Spleen (tissue), 11 donors: ENCODE results near the gene MRPL51. TPM values are rescaled to one million over a fixed set of nuclear protein-coding genes. Genes with fewer than 3 reads are reported as not detected.

Experiments used
- DNase-seq: peaks from one replicate; pipeline ENCODE4 v3.0.0-alpha.2; 2020
- H3K27ac ChIP-seq, 8 donors: fragments of 200-600 bp; sonication (generic) in 7 of 8; 1 replicate in 4 of 8; 2 replicates in 4 of 8; pipeline versions ENCODE4 v1.5.0 to v1.8.0; 2016 to 2021; ENCODE audit warnings: inconsistent platforms in 4 of 8, mild to moderate bottlenecking in 4 of 8, moderate library complexity in 1 of 8
- H3K27me3 ChIP-seq, 7 donors: fragments of 200-600 bp; sonication (generic) in 6 of 7; replicated peaks in 1 of 7; 1 replicate in 4 of 7; 2 replicates in 3 of 7; pipeline versions ENCODE4 v1.5.0 to v1.8.0; 2016 to 2021; ENCODE audit warnings: inconsistent platforms in 3 of 7, mild to moderate bottlenecking in 1 of 7
- H3K36me3 ChIP-seq, 6 donors: fragments of 200-600 bp; sonication (generic) in 5 of 6; 1 replicate in 4 of 6; 2 replicates in 2 of 6; pipeline versions ENCODE4 v1.5.0 to v1.8.0; 2016 to 2021; ENCODE audit warnings: inconsistent platforms in 2 of 6
- H3K4me1 ChIP-seq, 6 donors: fragments of 200-600 bp; sonication (generic) in 5 of 6; 1 replicate in 3 of 6; 2 replicates in 3 of 6; pipeline versions ENCODE4 v1.5.0 to v1.8.0; 2016 to 2021; ENCODE audit warnings: inconsistent platforms in 3 of 6
- H3K4me3 ChIP-seq, 8 donors: fragments of 200-600 bp; sonication (generic) in 7 of 8; 1 replicate in 4 of 8; 2 replicates in 4 of 8; pipeline versions ENCODE4 v1.5.0 to v1.8.0; 2016 to 2021; ENCODE audit warnings: inconsistent platforms in 4 of 8, mild to moderate bottlenecking in 4 of 8, moderate library complexity in 2 of 8
- H3K9me3 ChIP-seq, 8 donors: fragments of 200-600 bp; sonication (generic) in 7 of 8; 1 replicate in 4 of 8; 2 replicates in 4 of 8; pipeline versions ENCODE4 v1.5.0 to v1.8.0; 2016 to 2021; ENCODE audit warnings: inconsistent platforms in 4 of 8
- POLR2A ChIP-seq, 3 donors: fragments of 450-650 bp; IDR thresholded peaks; one replicate each; pipeline ENCODE4 v1.5.1; 2017; ENCODE audit warnings: antibody characterized with exemption in 3 of 3, mild to moderate bottlenecking in 1 of 3
- POLR2AphosphoS5 ChIP-seq, 3 donors: sonication (generic); formaldehyde crosslinking; IDR thresholded peaks; one replicate each; pipeline ENCODE4 v1.5.1; 2017; ENCODE audit warnings: antibody characterized with exemption in 3 of 3
- WGBS, 5 donors: extraction: QIAGEN DNeasy Blood & Tissue Kit in 3 of 5; methylation state at CpG; one replicate each; pipeline versions ENCODE4 v1.1.5 to v1.1.7; 2013 to 2018; 5-methylcytosine and 5-hydroxymethylcytosine counted together
- intact Hi-C: fragments of 100-400 bp; cut with DNase I; formaldehyde crosslinking; loops from one replicate; pipeline ENCODE4 v1.15.0; 2023; ENCODE audit warnings: low total_unique reads
- polyA plus RNA-seq, 3 donors: library from polyadenylated mRNA; stranded (reverse); fragments of 200-250 nt; gene quantifications; one replicate each; pipeline ENCODE4 v1.2.1, GENCODE V29; 2013
- total RNA-seq, 7 donors: library from RNA; depleted of rRNA in 3 of 7; stranded (reverse); fragments of >200 nt in 3 of 7; fragmentation: NEBNext Ultra II Directional in 4 of 7; extraction: Animal tissue kit (Norgen Biotek cat#: 25700) in 4 of 7; gene quantifications; one replicate each; pipeline versions ENCODE4 v1.1.0 to v1.2.1, GENCODE V29; 2016 to 2021
- TF ChIP-seq, protein P1 (sequence below), 11 experiments: fragments of 200-600 bp in 7 of 11; fragments of 450-650 bp in 4 of 11; sonication (generic) in 4 of 11; IDR thresholded peaks in 8 of 11; conservative IDR thresholded peaks in 3 of 11; 1 replicate in 7 of 11; 2 replicates in 4 of 11; pipeline versions ENCODE4 v1.4.0 to v1.8.0; 2016 to 2021; ENCODE audit warnings: antibody characterized with exemption in 11 of 11, inconsistent platforms in 4 of 11, mild to moderate bottlenecking in 1 of 11
- donor health status: healthy with polysubstance abuse.
- donor health status: DM: no; HTN: no; CAD: no; lungs with moderate emphysema.
- donor health status: DM: no; HTN: no; CAD: no.
- donor health status: Bipolar disorder and iron deficiency.
- donor health status: healthy.
- donor health status: DM: no; HTN: no; CAD: no.
- donor health status: DM: yes; HTN: yes; CAD: no.

The MRPL51 gene
- total and polyA plus RNA-seq, 10 donors, result 34.0 to 137 (median 90.9) TPM

DNA sequence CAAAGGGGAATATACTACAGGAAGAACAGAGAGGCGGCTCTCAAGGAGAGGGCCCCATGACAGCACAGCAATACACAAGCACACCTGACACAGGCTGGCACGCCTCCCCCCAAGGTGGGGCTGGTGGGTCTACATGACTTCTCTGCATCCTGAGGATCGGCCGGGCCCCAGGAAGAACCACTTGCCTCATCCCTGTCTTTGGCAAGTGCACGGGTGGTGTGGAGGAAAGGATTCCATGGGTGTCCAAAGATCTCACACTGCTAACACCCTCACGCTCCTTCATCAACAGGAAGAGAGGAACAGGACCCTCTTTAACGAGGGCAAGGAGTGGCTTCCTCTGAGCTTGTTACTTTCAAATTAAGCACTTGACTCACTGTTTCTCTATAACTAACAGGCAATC lies 29.8 kb downstream of the MRPL51 start:
- DNase-seq, result no peak
- H3K4me3 ChIP-seq, result peak overlapping the region in 1 of 8 donors; percentile 55
- H3K36me3 ChIP-seq, result peaks cover 6 to 100% (median 51%) of the 10 kb centered on the region in 6 donors
- no peaks in the 10 kb centered on the region for H3K27me3 ChIP-seq
- intact Hi-C loops, result loop anchor here (5.0 to 10.0 kb wide), 2 partner anchors 36 to 128 kb away; no protein-coding TSS in a partner anchor
- no peaks in the 10 kb centered on the region for H3K9me3 ChIP-seq
- 20 to 47% (median 34%) methylated on average over 7 of the region's 7 CpGs for WGBS, 5 donors
- peak overlapping the region; percentile 46 to 94 (median 89) for H3K27ac ChIP-seq
- H3K4me1 ChIP-seq, result peaks cover 57 to 100% (median 87%) of the 10 kb centered on the region in 6 donors
- no peak for TF ChIP-seq POLR2A (IDR thresholded peaks at IDR 0.05)
- peak in 1 of 3 donors; percentile 57 for TF ChIP-seq POLR2AphosphoS5 (IDR thresholded peaks at IDR 0.05)
- TF ChIP-seq, protein P1, sequence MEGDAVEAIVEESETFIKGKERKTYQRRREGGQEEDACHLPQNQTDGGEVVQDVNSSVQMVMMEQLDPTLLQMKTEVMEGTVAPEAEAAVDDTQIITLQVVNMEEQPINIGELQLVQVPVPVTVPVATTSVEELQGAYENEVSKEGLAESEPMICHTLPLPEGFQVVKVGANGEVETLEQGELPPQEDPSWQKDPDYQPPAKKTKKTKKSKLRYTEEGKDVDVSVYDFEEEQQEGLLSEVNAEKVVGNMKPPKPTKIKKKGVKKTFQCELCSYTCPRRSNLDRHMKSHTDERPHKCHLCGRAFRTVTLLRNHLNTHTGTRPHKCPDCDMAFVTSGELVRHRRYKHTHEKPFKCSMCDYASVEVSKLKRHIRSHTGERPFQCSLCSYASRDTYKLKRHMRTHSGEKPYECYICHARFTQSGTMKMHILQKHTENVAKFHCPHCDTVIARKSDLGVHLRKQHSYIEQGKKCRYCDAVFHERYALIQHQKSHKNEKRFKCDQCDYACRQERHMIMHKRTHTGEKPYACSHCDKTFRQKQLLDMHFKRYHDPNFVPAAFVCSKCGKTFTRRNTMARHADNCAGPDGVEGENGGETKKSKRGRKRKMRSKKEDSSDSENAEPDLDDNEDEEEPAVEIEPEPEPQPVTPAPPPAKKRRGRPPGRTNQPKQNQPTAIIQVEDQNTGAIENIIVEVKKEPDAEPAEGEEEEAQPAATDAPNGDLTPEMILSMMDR (IDR thresholded peaks at IDR 0.05 in 8 of 11, conservative IDR thresholded peaks at IDR 0.05 in 3 of 11), result no peak

DNA sequence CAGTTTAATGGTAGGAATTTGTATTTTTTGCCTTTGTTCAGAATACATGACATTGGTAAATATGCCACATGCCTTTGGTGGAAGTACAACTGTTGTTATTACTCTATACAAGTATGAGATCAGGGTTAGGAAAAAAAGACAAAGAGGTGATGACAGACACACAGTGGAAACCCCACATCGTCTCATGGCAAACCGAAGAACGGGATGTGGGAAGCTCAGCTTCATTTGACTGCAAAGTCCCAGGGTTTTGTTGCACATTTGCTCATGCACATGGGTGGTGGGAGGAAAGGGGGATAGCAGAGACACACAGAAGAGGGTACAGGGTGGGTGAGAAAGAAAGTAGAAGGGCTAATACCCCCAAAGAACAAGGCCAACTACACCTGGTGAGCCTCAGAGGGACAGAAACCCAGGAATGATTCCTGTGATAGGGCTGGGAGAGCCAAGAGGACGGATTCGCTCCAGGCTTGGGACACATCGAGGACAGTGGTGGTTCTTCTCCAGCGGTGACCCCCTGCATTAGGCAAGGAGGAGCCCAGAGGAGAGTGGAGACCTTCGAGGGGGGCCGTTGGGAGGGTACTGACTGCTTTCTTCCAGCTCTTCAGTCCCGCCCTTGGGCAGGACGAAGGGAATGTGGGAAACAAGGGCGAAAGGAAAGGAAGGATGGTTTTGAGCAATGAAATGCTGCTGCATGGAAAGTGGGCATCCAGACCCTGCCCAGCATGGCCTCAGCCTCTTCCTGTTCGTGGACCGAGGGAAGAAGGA lies 30.6 kb downstream of the MRPL51 start:
- no peaks in the 10 kb centered on the region for H3K27me3 ChIP-seq
- peaks cover 6 to 100% (median 59%) of the 10 kb centered on the region in 6 donors for H3K36me3 ChIP-seq
- H3K9me3 ChIP-seq, result no peaks in the 10 kb centered on the region
- WGBS, 5 donors, result 71 to 83% (median 74%) methylated on average over 14 of the region's 14 CpGs
- intact Hi-C loops, result loop anchor here (5.0 to 10.0 kb wide), 2 partner anchors 35 to 128 kb away; no protein-coding TSS in a partner anchor
- TF ChIP-seq POLR2AphosphoS5 (IDR thresholded peaks at IDR 0.05) (no peak), POLR2A (IDR thresholded peaks at IDR 0.05) (no peak)
- TF ChIP-seq, protein P1 (IDR thresholded peaks at IDR 0.05 in 8 of 11, conservative IDR thresholded peaks at IDR 0.05 in 3 of 11), result no peak
- H3K4me3 ChIP-seq, result peak overlapping the region in 2 of 8 donors; percentile 4 to 55
- no peak for DNase-seq
- peak overlapping the region; percentile 46 to 94 (median 89) for H3K27ac ChIP-seq
- peaks cover 57 to 100% (median 82%) of the 10 kb centered on the region in 6 donors for H3K4me1 ChIP-seq

DNA sequence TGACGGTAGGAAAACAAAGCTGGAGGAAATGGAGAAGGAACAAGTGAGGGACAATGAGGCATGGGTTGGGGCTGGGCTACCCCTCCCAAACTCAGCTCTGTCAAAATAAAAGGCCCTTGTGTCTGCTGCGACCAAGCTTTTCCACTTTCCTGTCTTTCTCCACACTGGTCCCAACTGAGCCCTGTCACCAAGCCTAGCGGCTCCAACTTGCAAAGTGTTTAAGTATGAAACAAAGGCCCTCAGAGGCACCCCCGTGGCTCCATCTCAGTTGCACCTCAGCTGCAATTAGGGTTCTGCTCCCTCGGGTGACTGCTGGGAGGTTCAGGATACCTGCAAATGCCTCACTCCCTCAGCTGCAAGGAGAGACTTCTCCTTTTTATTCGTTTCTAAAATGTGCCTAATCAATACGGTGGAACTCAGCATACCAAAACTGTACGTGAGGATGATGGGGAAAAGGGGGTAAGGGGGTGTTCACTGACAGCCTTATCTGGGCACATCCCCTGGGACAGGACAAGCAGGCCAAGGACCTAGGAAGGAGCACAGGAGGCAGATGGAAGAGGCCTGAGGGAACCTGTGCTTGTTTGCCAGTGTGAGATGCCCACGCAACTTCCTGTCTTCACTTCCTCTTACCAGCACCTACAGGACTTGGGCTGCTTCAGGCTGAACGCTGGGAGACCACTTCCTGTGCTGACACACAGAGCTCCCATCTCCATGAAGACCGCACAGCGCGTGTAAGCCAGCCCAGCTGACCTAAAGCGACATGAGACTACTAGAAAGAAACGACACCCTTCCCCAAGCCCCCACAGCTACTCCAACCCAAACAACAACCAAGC lies 31.4 kb downstream of the MRPL51 start:
- Histone ChIP-seq H3K27ac (peak overlapping the region; percentile 46 to 94 (median 89)), H3K9me3 (no peaks in the 10 kb centered on the region), H3K27me3 (no peaks in the 10 kb centered on the region), H3K36me3 (peaks cover 6 to 100% (median 67%) of the 10 kb centered on the region in 6 donors), H3K4me3 (peak overlapping the region in 2 of 8 donors; percentile 6 to 55), H3K4me1 (peaks cover 55 to 100% (median 80%) of the 10 kb centered on the region in 6 donors)
- peak; percentile 96 for DNase-seq
- TF ChIP-seq POLR2A (IDR thresholded peaks at IDR 0.05) (peak in 1 of 3 donors; percentile 41), POLR2AphosphoS5 (IDR thresholded peaks at IDR 0.05) (peak; percentile 58 to 95 (median 88))
- TF ChIP-seq, protein P1 (IDR thresholded peaks at IDR 0.05 in 8 of 11, conservative IDR thresholded peaks at IDR 0.05 in 3 of 11), result no peak
- WGBS, 5 donors, result 21 to 42% (median 27%) methylated on average over 15 of the region's 15 CpGs
- intact Hi-C loops, result loop anchor here (5.0 to 10.0 kb wide), 2 partner anchors 34 to 127 kb away; no protein-coding TSS in a partner anchor
